Esophagus mucosa (tissue), 1 donor: ENCODE measurements around the gene TRPC1. TPM values are rescaled to one million over a fixed set of nuclear protein-coding genes. Genes with fewer than 3 reads are reported as not detected.
A peak's percentile ranks its signal among the peaks of the same experiment; 100 is the strongest.

Experiments
- ATAC-seq: fragments of 200-7000 bp; cut with Tn5 transposase; one replicate; pipeline ENCODE4 v1.9.1; 2020
- total RNA-seq: library from RNA; stranded (reverse); gene quantifications from one replicate; pipeline ENCODE4 v1.2.4, GENCODE V29; 2023
- donor health status: DM: yes; HTN: yes; CAD: no.

The TRPC1 gene
- total RNA-seq, 1 donor from 2014 or later, result 0.84 TPM

GRCh38 chr3:142844339-142844977, 120.6 kb downstream of the TRPC1 start:
- ATAC-seq, result peak; percentile 80

DNA sequence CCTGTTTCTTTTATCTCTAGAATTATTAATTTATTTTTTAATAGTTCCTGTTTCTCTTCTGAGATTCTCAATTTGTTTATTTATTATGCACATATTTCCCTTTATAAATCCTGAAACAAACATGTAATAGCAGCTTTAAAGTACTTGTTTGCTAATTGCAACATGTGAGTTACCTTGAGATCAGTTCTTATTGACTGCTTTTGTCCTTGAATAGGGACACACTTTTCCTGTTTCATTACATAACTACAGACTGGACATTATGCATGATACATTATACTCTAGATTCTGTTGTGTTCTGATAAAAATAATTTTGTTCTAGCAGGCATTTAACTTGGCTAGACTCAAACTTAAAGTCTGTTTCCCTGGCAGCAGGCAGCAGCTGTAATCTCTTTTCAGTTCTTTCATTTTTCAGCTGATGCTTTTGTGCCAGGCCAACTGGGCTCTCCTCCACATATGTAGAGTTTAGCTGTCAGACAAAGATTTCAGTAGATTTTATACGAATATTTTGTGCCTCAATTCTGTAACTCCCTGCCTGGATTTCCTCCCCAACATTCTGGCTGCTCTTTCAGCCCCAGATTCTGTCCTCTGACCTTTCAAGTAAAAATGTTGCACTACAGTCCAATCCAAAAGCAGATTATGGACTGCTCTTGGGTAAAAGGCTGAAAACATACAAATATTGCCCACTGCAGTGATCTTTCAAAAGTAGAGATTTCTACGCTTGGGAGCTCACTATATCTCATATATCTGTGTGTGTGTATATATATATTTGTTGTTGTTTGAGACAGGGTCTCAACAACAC, 123.1 kb downstream of the TRPC1 start:
- ATAC-seq, result no peak

DNA sequence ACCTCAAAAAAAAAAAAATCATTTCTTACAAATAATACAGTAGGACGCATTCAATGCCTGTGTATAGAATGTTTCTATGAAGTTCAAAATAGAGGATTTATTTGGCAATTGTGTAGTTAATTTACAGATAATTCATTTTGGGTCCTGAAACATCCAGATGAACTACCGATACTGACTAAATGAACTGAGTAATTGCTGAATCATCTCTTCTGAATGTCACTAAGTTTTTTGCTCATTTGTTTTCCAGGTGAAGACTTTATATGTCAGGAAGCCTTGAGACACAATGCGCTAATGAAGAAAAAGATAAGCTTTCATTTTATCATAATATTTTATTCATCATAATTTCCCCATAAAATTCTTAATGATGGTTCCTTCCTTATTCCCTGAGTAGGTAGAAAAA, 125.3 kb downstream of the TRPC1 start:
- ATAC-seq, result no peak

- peak; percentile 82 for ATAC-seq
Measured at GRCh38 chr3:142850395-142851023, 126.7 kb downstream of the TRPC1 start.

DNA sequence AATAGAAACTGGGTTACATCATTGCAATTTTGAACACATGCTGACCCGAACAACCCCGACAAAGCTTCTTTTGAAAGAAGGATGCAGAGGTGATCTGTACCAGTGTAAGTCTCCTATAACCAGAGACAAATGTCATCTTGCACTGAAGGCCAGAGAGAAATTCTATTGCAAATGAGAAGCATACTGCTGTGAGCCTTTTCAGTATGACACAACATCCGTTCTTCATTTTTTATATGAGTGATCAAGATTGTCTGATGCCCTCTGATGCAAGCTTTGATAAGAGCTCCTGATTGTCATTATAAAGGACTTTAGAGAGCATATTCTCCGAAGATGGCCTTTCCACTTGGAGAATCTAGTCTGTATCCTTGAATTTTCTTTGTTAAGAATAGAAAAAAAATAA, 128.2 kb downstream of the TRPC1 start:
- ATAC-seq, result no peak

DNA sequence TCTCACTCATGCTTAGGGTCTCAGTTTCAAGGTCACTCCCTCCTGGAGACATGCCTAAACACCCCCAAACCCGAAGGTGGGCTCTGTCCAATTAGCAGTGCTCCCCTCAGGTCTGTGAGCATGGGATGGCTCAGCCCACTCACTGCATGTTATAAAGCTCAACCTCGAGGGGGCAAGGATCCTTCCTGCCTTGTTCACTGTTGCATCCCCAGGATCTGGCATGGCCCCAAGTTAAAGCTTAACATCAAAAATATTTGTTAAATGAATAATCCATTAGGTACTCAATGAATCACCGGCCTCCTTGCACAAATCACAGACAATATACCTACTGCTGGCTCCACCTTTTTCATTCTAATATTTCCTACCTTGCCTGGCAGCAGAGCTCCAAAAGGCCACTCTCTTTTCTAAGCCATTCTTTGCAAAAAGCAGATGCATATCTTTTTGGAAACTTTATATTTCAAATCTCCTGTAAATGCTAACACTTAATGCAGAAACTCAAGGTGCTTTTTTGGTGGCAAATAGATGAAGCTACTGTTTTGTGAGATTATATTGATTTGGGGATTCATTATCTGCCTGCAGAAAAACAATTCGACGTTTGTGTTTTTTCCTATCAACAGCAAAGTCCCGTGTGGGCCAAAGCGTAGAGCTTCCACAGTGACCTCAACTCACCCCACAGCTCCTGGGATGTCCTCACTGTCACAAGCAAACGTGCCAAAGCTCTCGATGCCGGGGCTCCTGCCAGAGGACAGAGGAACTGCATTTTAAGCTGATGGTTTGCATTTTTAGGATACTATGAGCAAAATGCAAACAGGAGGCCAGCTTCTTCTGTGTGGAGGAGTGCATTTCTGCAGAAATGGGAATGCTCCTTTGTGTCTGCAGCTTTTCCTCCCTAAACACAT, 129.7 kb downstream of the TRPC1 start:
- peak; percentile 72 for ATAC-seq

- ATAC-seq, result peak; percentile 85
Measured at GRCh38 chr3:142857056-142857455, 133.2 kb downstream of the TRPC1 start.

Other genes with a start within 250 kb of the TRPC1 start
- gene ATR, start 145.3 kb upstream of the TRPC1 start, total RNA-seq, result 15.5 TPM
- 12.5 TPM for gene PLS1, start 127.6 kb upstream of the TRPC1 start, total RNA-seq
- gene PCOLCE2, start 165.0 kb downstream of the TRPC1 start, total RNA-seq, result 0.36 TPM
- not detected for gene PAQR9, start 239.6 kb downstream of the TRPC1 start, total RNA-seq